ENCODE results near the gene KRTAP5-9.
"Not testable (repeated sequence)": the region's sequence is repeated elsewhere in the genome, so short reads cannot be mapped to it uniquely, and the experiment has no call there.

- TF ChIP-seq, protein P1, sequence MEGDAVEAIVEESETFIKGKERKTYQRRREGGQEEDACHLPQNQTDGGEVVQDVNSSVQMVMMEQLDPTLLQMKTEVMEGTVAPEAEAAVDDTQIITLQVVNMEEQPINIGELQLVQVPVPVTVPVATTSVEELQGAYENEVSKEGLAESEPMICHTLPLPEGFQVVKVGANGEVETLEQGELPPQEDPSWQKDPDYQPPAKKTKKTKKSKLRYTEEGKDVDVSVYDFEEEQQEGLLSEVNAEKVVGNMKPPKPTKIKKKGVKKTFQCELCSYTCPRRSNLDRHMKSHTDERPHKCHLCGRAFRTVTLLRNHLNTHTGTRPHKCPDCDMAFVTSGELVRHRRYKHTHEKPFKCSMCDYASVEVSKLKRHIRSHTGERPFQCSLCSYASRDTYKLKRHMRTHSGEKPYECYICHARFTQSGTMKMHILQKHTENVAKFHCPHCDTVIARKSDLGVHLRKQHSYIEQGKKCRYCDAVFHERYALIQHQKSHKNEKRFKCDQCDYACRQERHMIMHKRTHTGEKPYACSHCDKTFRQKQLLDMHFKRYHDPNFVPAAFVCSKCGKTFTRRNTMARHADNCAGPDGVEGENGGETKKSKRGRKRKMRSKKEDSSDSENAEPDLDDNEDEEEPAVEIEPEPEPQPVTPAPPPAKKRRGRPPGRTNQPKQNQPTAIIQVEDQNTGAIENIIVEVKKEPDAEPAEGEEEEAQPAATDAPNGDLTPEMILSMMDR (IDR thresholded peaks at IDR 0.05; ENCODE audit: insufficient read depth, low read depth, low read length) = not testable (repeated sequence)
- not testable (repeated sequence) for TF ChIP-seq EZH2 (IDR thresholded peaks at IDR 0.05; ENCODE audit: insufficient read depth, low read length)
Measured at GRCh38 chr11:71576688-71577465, 28.7 kb downstream of the KRTAP5-9 start.

Measured in astrocyte (in vitro differentiated cells and primary cell).